H9 (cell line): ENCODE measurements around the gene ING5. TPM values are rescaled to one million over a fixed set of nuclear protein-coding genes. Genes with fewer than 3 reads are reported as not detected.

Source experiments
- DNase-seq: peaks from one replicate; pipeline ENCODE4 v3.0.0-alpha.2; 2017
- H2AFZ ChIP-seq: one replicate; pipeline ENCODE4 v1.6.1; 2013; ENCODE audit warnings: mild to moderate bottlenecking, low read length, control low read depth, moderate library complexity
- H2AK5ac ChIP-seq: 2 replicates; pipeline ENCODE4 v1.6.1; 2013; ENCODE audit warnings: low read length, control low read depth, mixed read lengths; ENCODE audit not compliant: insufficient read length
- H2BK120ac ChIP-seq: one replicate; pipeline ENCODE4 v1.6.1; 2013; ENCODE audit warnings: low read depth, mild to moderate bottlenecking, low read length, control low read depth, inconsistent platforms; ENCODE audit not compliant: poor library complexity, severe bottlenecking
- H2BK12ac ChIP-seq: 2 replicates; pipeline ENCODE4 v1.6.1; 2013; ENCODE audit warnings: low read length, control low read depth, mixed read lengths, low read depth; ENCODE audit not compliant: insufficient read length
- H2BK15ac ChIP-seq: 2 replicates; pipeline ENCODE4 v1.6.1; 2013; ENCODE audit warnings: low read depth, low read length, control low read depth
- H2BK20ac ChIP-seq: one replicate; pipeline ENCODE4 v1.6.1; 2013; ENCODE audit warnings: low read depth, mild to moderate bottlenecking, low read length, control low read depth, inconsistent platforms; ENCODE audit not compliant: poor library complexity, severe bottlenecking
- H2BK5ac ChIP-seq: 2 replicates; pipeline ENCODE4 v1.6.1; 2013; ENCODE audit warnings: low read length, control low read depth, mixed read lengths; ENCODE audit not compliant: insufficient read length
- H3K14ac ChIP-seq: 2 replicates; pipeline ENCODE4 v1.6.1; 2013; ENCODE audit warnings: low read length, control low read depth; ENCODE audit not compliant: insufficient read depth
- H3K18ac ChIP-seq: 2 replicates; pipeline ENCODE4 v1.6.1; 2013; ENCODE audit warnings: low read depth, mild to moderate bottlenecking, mixed read lengths, low read length, control low read depth; ENCODE audit not compliant: insufficient read length
- H3K23ac ChIP-seq: 2 replicates; pipeline ENCODE4 v1.6.1; 2013; ENCODE audit warnings: low read length, control low read depth, mixed read lengths, low read depth; ENCODE audit not compliant: insufficient read length
- H3K23me2 ChIP-seq: 2 replicates; pipeline ENCODE4 v1.6.1; 2013; ENCODE audit warnings: low read depth, mild to moderate bottlenecking, mixed read lengths, low read length, control low read depth; ENCODE audit not compliant: insufficient read length, poor library complexity, severe bottlenecking
- H3K27ac ChIP-seq: 2 replicates; pipeline ENCODE4 v1.5.1; 2013; ENCODE audit warnings: low read length, control low read depth, mixed read lengths, low read depth; ENCODE audit not compliant: insufficient read length
- H3K27me3 ChIP-seq: 2 replicates; pipeline ENCODE4 v1.6.1; 2013; ENCODE audit warnings: low read length, control low read depth, inconsistent platforms; ENCODE audit not compliant: insufficient read depth
- H3K4ac ChIP-seq: 2 replicates; pipeline ENCODE4 v1.6.1; 2013; ENCODE audit warnings: low read depth, mild to moderate bottlenecking, control low read depth, inconsistent platforms, low read length, moderate library complexity
- H3K4me1 ChIP-seq: 2 replicates; pipeline ENCODE4 v1.6.1; 2013; ENCODE audit warnings: low read length, control low read depth, inconsistent platforms; ENCODE audit not compliant: insufficient read depth
- H3K4me2 ChIP-seq: 2 replicates; pipeline ENCODE4 v1.6.1; 2013; ENCODE audit warnings: low read length, control low read depth, mixed read lengths; ENCODE audit not compliant: insufficient read length, insufficient read depth
- H3K56ac ChIP-seq: 2 replicates; pipeline ENCODE4 v1.6.1; 2013; ENCODE audit warnings: low read depth, mild to moderate bottlenecking, mixed read lengths, low read length, control low read depth; ENCODE audit not compliant: insufficient read length
- H3K79me1 ChIP-seq: 2 replicates; pipeline ENCODE4 v1.6.1; 2013; ENCODE audit warnings: low read depth, mild to moderate bottlenecking, moderate library complexity, low read length, control low read depth, inconsistent platforms; ENCODE audit not compliant: insufficient read depth, poor library complexity, severe bottlenecking
- H3K79me2 ChIP-seq: 2 replicates; pipeline ENCODE4 v1.6.1; 2013; ENCODE audit warnings: low read length, control low read depth, inconsistent platforms; ENCODE audit not compliant: insufficient read depth
- H3K9ac ChIP-seq: 2 replicates; pipeline ENCODE4 v1.6.1; 2013; ENCODE audit warnings: low read length, control low read depth, mixed read lengths; ENCODE audit not compliant: insufficient read length; ENCODE audit errors: extremely low read depth
- H3K9me3 ChIP-seq: one replicate; pipeline ENCODE4 v1.6.1; 2013; ENCODE audit warnings: low read depth, low read length, inconsistent platforms; ENCODE audit not compliant: control insufficient read depth
- H3T11ph ChIP-seq: one replicate; pipeline ENCODE4 v1.6.1; 2013; ENCODE audit warnings: mild to moderate bottlenecking, low read length, control low read depth, inconsistent platforms
- H4K20me1 ChIP-seq: one replicate; pipeline ENCODE4 v1.6.1; 2013; ENCODE audit not compliant: control insufficient read depth, insufficient read length, insufficient read depth
- H4K5ac ChIP-seq: 2 replicates; pipeline ENCODE4 v1.6.1; 2013; ENCODE audit warnings: low read depth, mild to moderate bottlenecking, mixed read lengths, low read length, control low read depth; ENCODE audit not compliant: insufficient read length
- H4K8ac ChIP-seq: replicated peaks from 2 replicates; pipeline ENCODE4 v1.6.1; 2013; ENCODE audit warnings: low read length, control low read depth, mixed read lengths, low read depth; ENCODE audit not compliant: insufficient read length
- H4K91ac ChIP-seq: 2 replicates; pipeline ENCODE4 v1.6.1; 2013; ENCODE audit warnings: low read depth, mild to moderate bottlenecking, moderate library complexity, mixed read lengths, low read length, control low read depth; ENCODE audit not compliant: insufficient read length
- H3K27ac Mint-ChIP-seq, 3 experiments: 2 replicates in 2 of 3; 3 replicates in 1 of 3; pipeline ENCODE4 v1.8.0; 2020 to 2021; ENCODE audit warnings: mixed read lengths in 3 of 3, mild to moderate bottlenecking in 1 of 3, moderate library complexity in 1 of 3
- H3K27me3 Mint-ChIP-seq: 2 replicates; pipeline ENCODE4 v1.8.0; 2021; ENCODE audit warnings: low read depth, mild to moderate bottlenecking, moderate library complexity, mixed read lengths
- H3K36me3 Mint-ChIP-seq, 3 experiments: 2 replicates in 2 of 3; 3 replicates in 1 of 3; pipeline ENCODE4 v1.8.0; 2020 to 2021; ENCODE audit warnings: low read depth in 3 of 3, mixed read lengths in 3 of 3; ENCODE audit not compliant: insufficient read depth in 1 of 3
- H3K4me1 Mint-ChIP-seq, 2 experiments: 2 replicates each; pipeline ENCODE4 v1.8.0; 2020; ENCODE audit warnings: mixed read lengths in 2 of 2
- H3K4me3 Mint-ChIP-seq, 2 experiments: 2 replicates in 1 of 2; 3 replicates in 1 of 2; pipeline ENCODE4 v1.8.0; 2020 to 2021; ENCODE audit warnings: mild to moderate bottlenecking in 2 of 2, mixed read lengths in 2 of 2, moderate library complexity in 1 of 2
- H3K9me3 Mint-ChIP-seq, 2 experiments: 2 replicates in 1 of 2; 3 replicates in 1 of 2; pipeline ENCODE4 v1.8.0; 2020; ENCODE audit warnings: mild to moderate bottlenecking in 2 of 2, mixed read lengths in 2 of 2, moderate library complexity in 1 of 2
- CTCF ChIP-seq: fragments of 200-600 bp; sonication (generic); conservative IDR thresholded peaks from 3 replicates; pipeline ENCODE4 v1.8.0; 2021; ENCODE audit warnings: antibody characterized with exemption, mild to moderate bottlenecking
- WGBS: extraction: QIAGEN DNeasy Blood & Tissue Kit; methylation state at CpG from one replicate; pipeline ENCODE4 v1.1.7; 2013; ENCODE audit warnings: missing lambda C conversion rate, low lambda C conversion rate, mixed read lengths; ENCODE audit not compliant: insufficient read length; ENCODE audit errors: extremely low coverage; 5-methylcytosine and 5-hydroxymethylcytosine counted together
- total RNA-seq: library from RNA; stranded (reverse); gene quantifications from 2 replicates; pipeline ENCODE4 v1.2.1, GENCODE V29; 2021

Gene ING5
- total RNA-seq, 1 experiment from 2014 or later = 66.0 TPM

GRCh38 chr2:241773511-241774418, 71.9 kb downstream of the ING5 start:
- no peak overlapping the region for H3K9ac ChIP-seq
- no peak overlapping the region for H2BK120ac ChIP-seq
- H2BK15ac ChIP-seq = no peak overlapping the region
- H3K4me1 Mint-ChIP-seq = peaks cover 28 to 54% of the 10 kb centered on the region in 2 experiments
- no peak overlapping the region for H2BK5ac ChIP-seq
- no peak overlapping the region for H3K18ac ChIP-seq
- H4K91ac ChIP-seq = no peak overlapping the region
- peaks cover 0 to under 1% (median 0%) of the 10 kb centered on the region in 3 experiments; a peak in 1 of 7 replicates for H3K36me3 Mint-ChIP-seq
- no peak overlapping the region for H4K5ac ChIP-seq
- H2BK12ac ChIP-seq = no peak overlapping the region
- no peaks in the 10 kb centered on the region for H3K79me1 ChIP-seq
- H3K56ac ChIP-seq = no peak overlapping the region
- no peak overlapping the region for H3K4me3 Mint-ChIP-seq
- no peak for TF ChIP-seq CTCF
- no peak overlapping the region for H2AK5ac ChIP-seq
- H3K27me3 Mint-ChIP-seq = peaks cover 2% of the 10 kb centered on the region
- H3K23ac ChIP-seq = no peak overlapping the region
- peaks cover 4 to 6% of the 10 kb centered on the region in 2 experiments; a peak in 4 of 5 replicates for H3K9me3 Mint-ChIP-seq
- no peaks in the 10 kb centered on the region for H3K27me3 ChIP-seq
- no peak overlapping the region for H2BK20ac ChIP-seq
- no peaks in the 10 kb centered on the region for H3K79me2 ChIP-seq
- H4K20me1 ChIP-seq = no peaks in the 10 kb centered on the region
- no peak overlapping the region; a peak in 1 of 7 replicates for H3K27ac Mint-ChIP-seq
- H3K4ac ChIP-seq = no peak overlapping the region
- H3T11ph ChIP-seq = no peak overlapping the region
- no peak overlapping the region for H4K8ac ChIP-seq
- H3K4me1 ChIP-seq = no peaks in the 10 kb centered on the region
- H3K9me3 ChIP-seq = no peaks in the 10 kb centered on the region
- DNase-seq = no peak
- H3K14ac ChIP-seq = no peak overlapping the region; the same call in 1 of the 2 replicates
- H3K4me2 ChIP-seq = no peak overlapping the region
- no peak overlapping the region for H2AFZ ChIP-seq
- peaks cover 3% of the 10 kb centered on the region for H3K23me2 ChIP-seq
- H3K27ac ChIP-seq = no peak overlapping the region
- WGBS = no CpG with 5 or more reads among the region's 29 CpGs
